HG02870 (cell line): ENCODE measurements around the gene LLPH.
A peak's percentile ranks its signal among the peaks of the same experiment; 100 is the strongest.
"Not testable (repeated sequence)": the region's sequence is repeated elsewhere in the genome, so short reads cannot be mapped to it uniquely, and the experiment has no call there.

Source experiments
- ATAC-seq: cut with Tn5 transposase; IDR thresholded peaks from one replicate; pipeline ENCODE4 v1.9.1; 2021; ENCODE audit warnings: mild to moderate bottlenecking, moderate library complexity; ENCODE audit not compliant: unreplicated experiment

Gene LLPH

DNA sequence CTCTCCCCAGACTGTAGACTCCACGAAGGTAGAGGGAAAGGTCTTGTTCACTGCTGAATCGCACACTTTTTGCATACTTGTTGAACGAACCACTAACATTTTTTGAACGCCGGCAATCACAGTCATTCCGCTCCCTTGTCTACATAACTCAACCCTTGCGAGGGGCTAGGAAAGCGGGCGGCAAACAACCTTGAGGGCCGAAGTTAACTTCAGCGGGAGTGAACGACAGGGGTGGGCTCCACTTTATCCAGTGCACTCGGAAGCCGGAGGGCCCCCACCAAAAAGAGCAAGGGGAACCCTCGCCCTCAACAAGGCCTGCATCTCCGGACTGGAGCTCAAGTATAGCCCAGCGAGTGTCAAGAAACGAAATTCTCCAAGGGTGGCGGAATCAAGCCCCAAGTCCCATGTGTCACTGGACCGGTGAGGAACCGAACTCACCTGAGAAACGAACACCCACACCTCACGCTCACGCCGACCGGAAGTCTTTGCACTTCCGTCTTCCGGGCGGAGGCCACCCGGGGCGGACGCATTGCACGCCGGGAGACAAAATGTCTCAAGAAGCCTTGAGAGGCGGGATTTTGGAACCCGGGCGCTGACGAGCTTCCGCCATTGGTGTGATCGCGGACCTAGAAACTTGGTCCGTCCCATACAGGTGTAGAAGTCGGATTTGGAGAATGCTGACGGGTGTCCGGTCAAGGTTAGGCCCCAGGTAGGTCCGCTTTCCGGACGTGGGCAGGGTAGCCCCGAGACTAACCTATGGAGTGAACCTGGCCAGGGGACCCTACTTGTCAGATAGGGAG, at the start of gene LLPH:
Gene LLPH, minus strand, starts transcription at position 484 of the 800 bp plus-strand sequence. CDS start 1,644 bp downstream, outside the sequence.
- peak; percentile 94 for ATAC-seq

DNA sequence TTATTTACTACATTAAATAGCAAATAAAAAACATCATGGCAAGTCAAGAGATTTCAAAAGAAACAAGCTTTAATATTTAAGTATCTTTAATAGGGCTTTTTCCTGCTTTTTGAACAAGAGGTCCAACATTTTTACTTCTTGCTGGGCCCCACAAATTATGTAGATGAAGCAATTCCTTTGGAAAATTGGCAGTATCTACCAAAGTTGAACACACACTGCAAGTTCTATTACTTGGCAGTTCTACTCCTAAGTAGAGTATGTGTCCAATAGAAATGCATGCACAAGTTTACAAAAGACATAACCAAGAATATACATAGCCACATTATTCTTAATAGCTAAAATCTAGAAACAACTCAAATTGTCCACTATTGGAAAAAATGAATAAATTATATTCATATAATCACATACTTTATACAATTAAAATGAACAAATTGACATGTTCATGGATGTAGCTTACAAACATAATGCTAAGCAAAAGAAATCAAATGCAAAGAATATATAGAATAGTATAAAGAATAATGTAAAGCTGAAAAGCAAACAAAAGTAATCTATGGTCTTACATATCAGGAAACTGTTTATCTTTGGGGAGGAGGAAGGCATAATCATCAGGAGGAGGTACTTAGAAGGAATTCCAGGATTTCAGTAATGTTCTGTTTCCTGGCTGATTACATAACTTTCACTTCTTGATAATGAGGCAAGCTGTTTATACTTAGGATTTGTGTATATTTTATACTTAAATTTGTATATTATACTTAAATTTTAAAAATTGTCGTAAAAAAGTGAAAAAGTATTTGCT, 45.8 kb upstream of the LLPH start:
- ATAC-seq = no peak

- ATAC-seq = not testable (repeated sequence)
These were observed 44.1 kb upstream of the LLPH start for GRCh38 chr12:66174391-66175325.

- no peak for ATAC-seq
These were observed 40.1 kb upstream of the LLPH start for GRCh38 chr12:66170606-66171005.

DNA sequence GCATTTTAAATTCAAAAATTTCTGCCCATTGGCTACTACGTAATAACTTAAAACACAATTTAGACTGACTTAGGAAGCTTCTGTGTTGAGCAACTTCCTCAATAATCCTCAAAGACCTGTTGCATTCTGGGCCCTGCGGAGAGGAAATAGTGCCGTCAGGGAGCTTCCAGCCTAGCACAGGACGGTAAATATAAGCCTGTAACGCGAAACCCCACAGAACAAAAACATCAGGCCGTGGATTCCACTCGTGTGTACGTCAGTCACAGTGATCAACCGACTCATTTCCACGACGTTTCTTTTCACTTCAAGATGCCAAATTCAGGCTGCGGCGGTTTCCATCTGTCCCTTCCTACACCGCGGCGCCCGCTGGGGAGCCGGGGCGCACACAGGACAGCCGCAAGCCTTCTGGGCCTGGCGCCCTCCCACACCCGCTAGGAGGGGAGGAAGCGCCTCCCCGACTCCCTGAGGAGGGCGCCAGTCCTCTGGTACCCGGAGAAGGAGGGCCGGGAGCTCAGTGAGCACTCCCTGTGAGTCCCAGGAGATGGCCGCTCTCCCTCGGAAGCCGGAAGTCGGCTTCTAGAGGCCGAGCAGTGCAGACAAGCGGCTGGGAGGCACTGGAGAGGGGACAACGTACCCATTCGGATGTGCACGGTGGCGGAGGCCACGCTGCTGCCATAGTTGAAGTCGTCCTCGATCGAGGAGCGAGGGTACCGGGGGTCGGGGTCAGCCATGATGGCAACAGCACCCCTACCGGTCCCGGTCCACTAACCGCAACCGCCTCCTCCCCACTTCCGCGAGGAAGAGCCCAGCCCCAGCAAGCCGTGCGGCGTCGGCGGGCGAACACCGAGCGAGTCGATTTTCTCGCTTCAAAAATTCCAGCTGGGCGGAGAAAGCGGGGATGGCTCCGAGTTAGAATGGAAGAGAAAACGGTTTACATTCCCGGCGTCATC, 38.9 kb upstream of the LLPH start, which contains the start of gene TMBIM4:
Gene TMBIM4, minus strand, starts transcription at position 776 of the 950 bp plus-strand sequence. Its CDS starts 45 bp downstream, at position 731.
- peak; percentile 81 for ATAC-seq

GRCh38 chr12:66168410-66168809, 37.9 kb upstream of the LLPH start:
- no peak for ATAC-seq

DNA sequence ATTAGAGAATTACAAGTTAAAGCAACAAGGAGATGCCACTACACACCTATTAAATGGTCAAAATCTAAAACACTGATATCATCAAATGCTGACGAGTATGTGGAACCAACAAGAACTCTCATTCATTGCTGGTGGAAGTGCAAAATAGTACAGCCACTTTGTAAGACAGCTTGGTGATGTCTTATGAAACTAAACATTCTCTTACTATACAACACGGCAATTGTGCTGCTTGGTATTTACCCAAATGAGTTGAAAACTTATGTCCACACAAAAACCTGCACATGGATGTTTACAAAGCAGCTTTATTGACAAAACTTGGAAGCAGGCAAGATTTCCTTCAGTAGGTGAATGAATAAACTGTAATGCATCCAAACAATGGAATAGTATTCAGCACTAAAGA, 36.0 kb upstream of the LLPH start:
- ATAC-seq = no peak

- ATAC-seq = no peak
These were observed 34.6 kb upstream of the LLPH start for GRCh38 chr12:66165141-66165540.

DNA sequence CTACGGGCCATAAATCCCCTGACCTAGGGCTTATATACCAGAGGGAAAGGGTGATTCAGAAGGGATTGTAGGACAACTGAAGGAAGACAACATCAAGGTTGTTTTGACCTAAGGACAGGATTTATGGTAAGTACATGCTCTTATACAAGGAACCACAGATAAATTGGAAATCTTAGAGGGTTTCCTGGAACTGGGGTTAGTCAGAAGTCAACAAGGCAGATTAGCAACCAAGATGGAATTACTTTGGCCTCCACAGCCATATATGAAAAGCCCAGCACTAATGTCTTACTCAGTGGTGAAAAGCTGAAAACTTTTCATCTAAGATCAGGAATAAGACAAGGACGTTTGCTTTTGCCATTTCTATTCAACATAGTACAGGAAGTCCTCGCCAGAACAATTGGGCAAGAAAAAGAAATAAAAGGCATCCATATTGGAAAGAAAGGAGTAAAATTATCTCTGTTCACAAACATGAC, 33.8 kb upstream of the LLPH start:
- ATAC-seq = no peak

- ATAC-seq = no peak
These were observed 32.7 kb upstream of the LLPH start for GRCh38 chr12:66163289-66163688.

DNA sequence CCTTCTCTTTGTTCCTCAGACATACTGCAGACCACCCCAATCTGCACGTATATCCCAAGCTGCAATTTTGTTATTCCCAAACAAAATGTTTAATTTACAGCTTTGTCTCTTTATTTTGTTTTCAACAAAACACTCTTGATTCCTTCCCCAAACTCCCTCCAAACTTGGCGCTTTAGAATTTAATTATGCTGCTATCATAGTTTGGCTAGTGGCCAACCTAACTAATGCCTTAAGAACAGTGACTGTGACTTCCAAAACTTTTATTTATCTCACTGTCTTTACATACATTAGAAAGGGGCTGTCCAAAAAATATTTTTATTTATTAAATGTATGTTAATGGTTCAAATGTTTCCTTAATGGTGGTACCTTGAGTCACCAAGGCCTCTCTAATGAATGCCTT, 32.2 kb upstream of the LLPH start:
- ATAC-seq = no peak

DNA sequence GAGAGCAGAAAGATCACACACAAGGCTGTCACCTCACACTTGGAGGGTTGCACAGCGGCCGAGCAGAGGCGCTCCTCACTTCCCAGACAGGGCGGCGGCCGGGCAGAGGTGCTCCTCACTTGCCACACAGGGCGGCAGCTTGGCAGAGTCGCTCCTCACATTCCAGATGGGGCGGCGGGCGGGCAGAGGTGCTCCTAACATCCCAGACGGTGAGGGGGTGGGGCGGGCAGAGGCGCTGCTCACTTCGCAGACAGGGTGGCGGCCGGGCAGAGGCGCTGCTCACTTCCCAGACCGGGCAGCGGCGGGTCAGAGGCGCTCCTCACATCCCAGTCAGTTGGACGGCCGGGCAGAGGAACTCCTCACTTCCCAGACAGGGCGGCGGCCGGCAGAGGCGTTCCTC, 30.2 kb upstream of the LLPH start:
- ATAC-seq = no peak

- no peak for ATAC-seq
These were observed 28.6 kb upstream of the LLPH start for GRCh38 chr12:66159123-66159522.

- ATAC-seq = no peak
These were observed 26.1 kb upstream of the LLPH start for GRCh38 chr12:66156654-66157053.

- no peak for ATAC-seq
These were observed 24.2 kb upstream of the LLPH start for GRCh38 chr12:66154776-66155175.

DNA sequence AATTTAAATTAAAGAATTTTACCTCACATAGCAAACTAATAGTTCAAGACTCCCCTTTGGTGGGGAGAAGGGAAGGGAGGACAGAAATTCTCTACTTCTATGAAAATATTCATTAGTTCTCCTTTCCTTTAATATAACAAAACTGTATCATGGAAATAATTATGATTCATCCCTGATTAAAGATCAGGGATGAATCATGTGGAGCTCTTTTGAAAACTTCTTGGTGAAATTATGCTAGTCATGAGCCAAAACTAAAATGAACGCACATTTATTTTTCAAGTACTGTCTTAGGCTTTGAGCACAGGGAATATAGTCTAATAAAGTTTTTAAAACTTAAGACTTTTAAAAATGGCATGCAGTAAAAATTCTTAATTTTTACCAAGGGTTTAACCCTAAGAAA, 22.2 kb upstream of the LLPH start:
- ATAC-seq = no peak

- ATAC-seq = no peak
These were observed 19.3 kb upstream of the LLPH start for GRCh38 chr12:66149702-66150398.

- no peak for ATAC-seq
These were observed 14.5 kb upstream of the LLPH start for GRCh38 chr12:66144791-66145754.
